GM19193 (cell line): ENCODE results near the gene KRT76.

ENCODE experiments used
- POLR2A ChIP-seq: IDR thresholded peaks from 4 replicates; pipeline ENCODE4 v1.6.1; 2011; ENCODE audit not compliant: insufficient read depth, insufficient read length; ENCODE audit errors: extremely low read depth

The KRT76 gene

GRCh38 chr12:52795694-52796428 is 18.7 kb upstream of the KRT76 start, which contains the start of gene KRT3:
TSS of gene KRT3 (minus strand) at chr12:52796117. CDS start at chr12:52796042, 75 bp downstream.
- TF ChIP-seq POLR2A, result no peak

DNA sequence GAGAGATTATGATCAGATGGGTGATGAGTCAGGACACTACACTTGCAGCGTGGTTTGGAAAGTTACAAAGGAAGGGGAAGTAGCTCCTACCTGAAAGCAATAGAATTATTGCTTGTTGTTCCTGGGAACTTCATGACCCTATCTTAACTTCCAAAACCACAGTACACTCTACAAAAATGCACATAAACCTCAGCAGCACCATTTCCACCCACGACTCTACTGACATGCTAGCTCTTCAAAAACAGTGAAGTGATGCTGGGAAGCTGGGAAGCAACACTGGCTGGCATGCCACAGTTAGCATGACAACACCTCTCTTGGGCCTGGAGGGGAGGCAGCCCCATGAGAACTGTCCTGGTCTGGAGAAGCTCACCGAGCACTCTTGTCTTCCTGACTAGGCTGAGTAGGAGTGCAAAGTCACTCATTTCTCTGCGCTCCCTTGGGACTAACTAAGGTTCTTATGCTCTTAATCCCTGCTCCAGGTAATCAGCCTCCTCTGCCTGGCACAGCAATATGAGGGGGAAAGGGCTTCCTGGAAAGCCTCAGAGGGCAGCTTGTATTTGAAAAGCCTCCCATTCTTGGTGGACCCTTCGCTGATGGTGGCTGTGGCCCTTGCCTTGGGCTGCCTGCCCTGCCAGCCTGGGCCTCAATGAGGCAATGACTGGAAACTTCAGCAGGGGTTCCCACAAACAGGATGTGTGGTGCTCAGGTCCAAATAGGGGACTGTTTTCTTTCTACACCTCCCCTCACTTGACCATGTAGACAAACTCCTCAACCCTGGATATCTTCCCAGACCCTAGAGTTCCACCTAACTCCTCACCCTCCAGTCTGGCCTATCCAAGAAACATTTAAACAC is 17.6 kb upstream of the KRT76 start:
- no peak for TF ChIP-seq POLR2A

DNA sequence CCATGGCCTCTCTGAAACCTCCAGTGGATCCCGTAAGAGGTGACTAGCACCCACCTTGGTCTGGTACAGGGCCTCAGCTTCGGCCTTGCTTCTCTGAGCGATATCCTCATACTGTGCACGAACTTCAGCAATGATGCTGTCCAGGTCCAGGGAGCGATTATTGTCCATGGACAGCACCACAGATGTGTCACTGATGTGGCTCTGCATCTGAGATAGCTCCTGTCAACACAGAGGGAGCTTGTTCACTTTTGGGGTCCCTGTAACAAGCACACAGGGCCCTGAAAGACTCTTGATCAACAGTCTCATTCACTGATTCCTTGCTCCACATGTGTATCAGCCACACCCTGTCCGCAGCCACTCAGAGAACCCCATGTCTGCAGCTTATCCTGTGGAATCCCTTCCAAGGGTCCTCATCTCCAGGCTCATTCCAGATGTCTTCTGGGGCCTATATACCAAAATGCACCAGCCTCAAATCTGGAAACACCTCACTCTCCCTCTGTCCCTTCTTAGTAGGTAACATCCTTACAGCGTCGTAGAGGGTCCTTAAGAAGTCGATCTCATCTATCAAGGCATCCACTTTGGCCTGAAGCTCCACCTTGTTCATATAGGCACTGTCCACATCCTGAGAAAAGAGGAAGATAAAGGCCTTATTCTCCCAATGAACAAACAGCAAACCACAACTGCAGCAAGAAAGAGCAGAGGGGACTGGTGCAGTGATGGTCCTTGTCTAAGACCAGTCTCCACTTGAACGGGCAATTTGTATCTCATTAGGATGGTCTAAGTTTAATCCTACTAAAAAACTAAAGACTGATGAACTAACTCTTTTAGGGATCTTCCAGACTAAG is 15.3 kb upstream of the KRT76 start:
- no peak for TF ChIP-seq POLR2A

DNA sequence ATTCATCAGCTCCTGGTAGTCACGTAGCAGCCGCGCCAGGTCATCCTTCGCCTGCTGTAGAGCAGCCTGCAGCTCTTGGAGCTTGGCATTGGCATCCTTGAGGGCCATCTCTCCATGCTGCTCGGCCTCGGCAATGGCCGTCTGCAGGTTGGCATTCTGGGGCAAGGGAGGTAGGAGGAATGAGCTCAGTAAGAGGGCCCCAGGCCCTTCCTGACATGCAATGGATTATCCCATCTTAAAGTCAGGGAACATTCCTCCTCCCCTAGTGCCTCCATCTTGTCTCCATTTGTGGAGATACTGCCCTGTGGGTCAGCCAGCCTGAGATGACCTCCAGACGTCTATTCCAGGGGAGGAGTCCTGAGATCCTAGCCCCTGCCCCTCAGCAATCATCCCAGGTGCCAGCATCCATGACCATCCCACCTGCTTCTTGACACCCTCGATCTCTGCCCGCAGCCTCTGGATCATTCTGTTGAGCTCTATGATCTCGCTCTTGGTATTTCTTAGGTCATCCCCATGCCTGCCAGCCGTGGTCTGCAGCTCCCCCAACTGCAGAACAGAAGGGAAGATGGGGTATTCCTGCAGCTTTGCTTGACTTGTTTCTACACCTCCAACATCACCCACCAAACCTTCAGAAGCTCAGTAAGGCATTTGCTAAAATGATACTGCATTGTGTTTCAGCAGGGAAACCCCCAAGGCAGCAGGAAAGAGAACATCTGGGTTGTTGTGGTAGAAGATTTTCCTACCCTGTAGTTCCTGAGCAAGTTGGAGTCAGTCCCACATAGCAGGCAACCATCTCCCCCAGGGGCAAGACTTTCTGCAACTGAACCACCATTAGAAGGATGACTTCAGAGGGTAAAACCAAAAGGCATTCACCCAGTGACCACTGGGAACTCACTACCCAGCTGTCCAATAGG is 14.4 kb upstream of the KRT76 start:
- TF ChIP-seq POLR2A, result no peak

GRCh38 chr12:52790427-52791270 is 13.5 kb upstream of the KRT76 start:
- no peak for TF ChIP-seq POLR2A

GRCh38 chr12:52789637-52790426 is 12.7 kb upstream of the KRT76 start:
- no peak for TF ChIP-seq POLR2A

- no peak for TF ChIP-seq POLR2A
These were observed 11.9 kb upstream of the KRT76 start for GRCh38 chr12:52788876-52789636.

GRCh38 chr12:52788192-52788875 is 11.2 kb upstream of the KRT76 start:
- no peak for TF ChIP-seq POLR2A

GRCh38 chr12:52787324-52788191 is 10.4 kb upstream of the KRT76 start:
- TF ChIP-seq POLR2A, result no peak

DNA sequence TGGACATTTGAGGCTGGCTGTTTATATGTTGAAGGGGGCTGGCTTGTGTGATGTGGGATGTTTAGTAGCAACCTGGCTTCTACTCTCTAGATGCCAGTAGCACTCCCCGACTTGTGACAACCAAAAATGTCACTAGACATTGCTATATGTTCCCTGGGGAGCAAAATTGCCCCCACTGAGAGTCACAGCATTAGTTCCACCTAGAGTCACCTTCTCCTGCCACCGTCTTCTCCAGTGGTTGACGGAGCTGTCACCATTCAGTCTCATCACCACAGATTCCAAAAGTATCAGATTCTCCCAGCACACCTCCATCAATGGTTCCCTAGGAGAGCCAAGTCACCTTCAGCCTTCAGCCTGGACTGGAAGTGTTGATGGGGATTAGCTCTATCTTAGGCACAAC is 7.8 kb upstream of the KRT76 start:
- no peak for TF ChIP-seq POLR2A
